Stimulated activated CD8-positive, alpha-beta memory T cell treated with anti-CD3 and anti-CD28 coated beads, Interleukin-12 subunit alpha, Interleukin-12 subunit beta, amount 100 ng/mL, for 24 hours (primary cell): ENCODE data around the gene CFL2.
"Not testable (repeated sequence)": the region's sequence is repeated elsewhere in the genome, so short reads cannot be mapped to it uniquely, and the experiment has no call there.

Experiments
- DNase-seq: peaks from one replicate; pipeline ENCODE4 v3.0.0-alpha.2; 2020; ENCODE audit errors: extremely low read depth

The CFL2 gene

GRCh38 chr14:34714320-34715126 lies at the start of gene CFL2:
TSS of gene CFL2 (minus strand) at chr14:34714593. CDS start at chr14:34714540, 53 bp downstream.
- peak; percentile 45 for DNase-seq

- DNase-seq: no peak
Observed at GRCh38 chr14:34755215-34755614, 40.8 kb upstream of the CFL2 start.

GRCh38 chr14:34754687-34755086 lies 40.3 kb upstream of the CFL2 start:
- no peak for DNase-seq

- DNase-seq: no peak
Observed at GRCh38 chr14:34750670-34751069, 36.3 kb upstream of the CFL2 start.

GRCh38 chr14:34750233-34750632 lies 35.8 kb upstream of the CFL2 start:
- no peak for DNase-seq

- no peak for DNase-seq
Observed at GRCh38 chr14:34749408-34749807, 35.0 kb upstream of the CFL2 start.

- DNase-seq: no peak
Observed at GRCh38 chr14:34742270-34743115, 28.1 kb upstream of the CFL2 start.

- DNase-seq: no peak
Observed at GRCh38 chr14:34741840-34742239, 27.4 kb upstream of the CFL2 start.

GRCh38 chr14:34740139-34740538 lies 25.7 kb upstream of the CFL2 start:
- not testable (repeated sequence) for DNase-seq

- not testable (repeated sequence) for DNase-seq
Observed at GRCh38 chr14:34737079-34737478, 22.7 kb upstream of the CFL2 start.

GRCh38 chr14:34733245-34733644 lies 18.9 kb upstream of the CFL2 start:
- no peak for DNase-seq

- no peak for DNase-seq
Observed at GRCh38 chr14:34732802-34733201, 18.4 kb upstream of the CFL2 start.

- DNase-seq: no peak
Observed at GRCh38 chr14:34723867-34724266, 9.5 kb upstream of the CFL2 start.

- no peak for DNase-seq
Observed at GRCh38 chr14:34722723-34723545, 8.5 kb upstream of the CFL2 start.

GRCh38 chr14:34721129-34721528 lies 6.7 kb upstream of the CFL2 start:
- DNase-seq: no peak

- DNase-seq: no peak
Observed at GRCh38 chr14:34718750-34719304, 4.4 kb upstream of the CFL2 start.

- no peak for DNase-seq
Observed at GRCh38 chr14:34715127-34715863, 902 bp upstream of the CFL2 start.

- DNase-seq: no peak
Observed at GRCh38 chr14:34713681-34714319, 593 bp downstream of the CFL2 start.

GRCh38 chr14:34713122-34713680 lies 1.2 kb downstream of the CFL2 start:
- DNase-seq: no peak
